Activated CD8-positive, alpha-beta T cell treated with anti-CD3 and anti-CD28 coated beads, Interleukin-2, amount 10 ng/mL, durations not matched to agents 7 days and 5 days (primary cell): ENCODE results near the gene RTRAF. TPM values are rescaled to one million over a fixed set of nuclear protein-coding genes. Genes with fewer than 3 reads are reported as not detected.

Experiments
- ATAC-seq: fragments of 150-1000 bp; cut with Tn5 transposase; one replicate; pipeline ENCODE4 v1.10.0; 2021; ENCODE audit warnings: moderate library complexity
- CTCF ChIA-PET: fragments of 350-600 bp; sonication (Branson Sonifier 250); formaldehyde crosslinking; loops from one replicate; lab custom pipeline; 2021; ENCODE audit warnings: antibody characterized with exemption; lab: Charles Lee
- POLR2A ChIA-PET: fragments of 350-600 bp; sonication (Branson Sonifier 250); formaldehyde crosslinking; loops from one replicate; lab custom pipeline; 2021; ENCODE audit warnings: antibody characterized with exemption; lab: Charles Lee
- DNase-seq: peaks from one replicate; pipeline ENCODE4 v3.0.0-alpha.2; 2020
- H3K27ac Mint-ChIP-seq: one replicate; pipeline ENCODE4 v1.8.0; 2021; ENCODE audit warnings: mild to moderate bottlenecking, mixed read lengths
- H3K27me3 Mint-ChIP-seq: one replicate; pipeline ENCODE4 v1.8.0; 2021; ENCODE audit warnings: low read depth, mixed read lengths
- H3K36me3 Mint-ChIP-seq: one replicate; pipeline ENCODE4 v1.8.0; 2021; ENCODE audit warnings: low read depth, mixed read lengths
- H3K4me1 Mint-ChIP-seq: one replicate; pipeline ENCODE4 v1.8.0; 2021; ENCODE audit warnings: low read depth, mixed read lengths
- H3K4me3 Mint-ChIP-seq: one replicate; pipeline ENCODE4 v1.8.0; 2021; ENCODE audit warnings: mild to moderate bottlenecking, mixed read lengths
- H3K9me3 Mint-ChIP-seq: one replicate; pipeline ENCODE4 v1.8.0; 2022; ENCODE audit warnings: mixed read lengths; ENCODE audit not compliant: insufficient read depth
- total RNA-seq, 2 experiments: library from RNA; stranded (reverse); gene quantifications; one replicate each; pipeline ENCODE4 v1.2.3, GENCODE V29; 2021

The RTRAF gene
- total RNA-seq, 2 experiments from 2014 or later, result 201 to 206 TPM

- POLR2A ChIA-PET, result no interaction called here
Observed at GRCh38 chr14:51996148-51996746, 6.9 kb downstream of the RTRAF start.

GRCh38 chr14:51998348-51998747 lies 9.0 kb downstream of the RTRAF start:
- ChIA-PET POLR2A (no interaction called here), CTCF (no interaction called here)
- H3K27me3 Mint-ChIP-seq, result no peaks in the 10 kb centered on the region
- H3K36me3 Mint-ChIP-seq, result peaks cover 65% of the 10 kb centered on the region
- ATAC-seq, result no peak
- H3K4me1 Mint-ChIP-seq, result peaks cover 8% of the 10 kb centered on the region
- no peak for DNase-seq
- H3K9me3 Mint-ChIP-seq, result no peaks in the 10 kb centered on the region
- H3K27ac Mint-ChIP-seq, result no peak overlapping the region
- H3K4me3 Mint-ChIP-seq, result no peak overlapping the region

More at GRCh38 chr14:51996148-51996746, 6.9 kb downstream of the RTRAF start:
- Mint-ChIP-seq H3K27ac (no peak overlapping the region), H3K4me3 (no peak overlapping the region), H3K27me3 (no peaks in the 10 kb centered on the region), H3K36me3 (peaks cover 58% of the 10 kb centered on the region), H3K9me3 (no peaks in the 10 kb centered on the region), H3K4me1 (peaks cover 19% of the 10 kb centered on the region)
- no peak for ATAC-seq
- CTCF ChIA-PET, result interaction anchor here (0.6 to 2.8 kb wide), 27 partner anchors 9 to 294 kb away, joined by 3 to 18 read pairs (median 4); partner anchors contain the start of genes NID2 and PTGDR
- peak; percentile 50 for DNase-seq

- DNase-seq (no peak), ATAC-seq (no peak)
- no peaks in the 10 kb centered on the region for H3K9me3 Mint-ChIP-seq
- no peaks in the 10 kb centered on the region for H3K27me3 Mint-ChIP-seq
- no peak overlapping the region for H3K27ac Mint-ChIP-seq
- ChIA-PET POLR2A (no interaction called here), CTCF (interaction anchor here (1.1 kb wide), 1 partner anchor 134 kb away, joined by 3 read pairs; no protein-coding TSS in a partner anchor)
- peaks cover 62% of the 10 kb centered on the region for H3K36me3 Mint-ChIP-seq
- peaks cover 3% of the 10 kb centered on the region for H3K4me1 Mint-ChIP-seq
- no peak overlapping the region for H3K4me3 Mint-ChIP-seq
Observed at GRCh38 chr14:51999084-51999483, 9.7 kb downstream of the RTRAF start.

GRCh38 chr14:52000019-52000582 lies 10.8 kb downstream of the RTRAF start:
- CTCF ChIA-PET, result no interaction called here
- Mint-ChIP-seq H3K4me1 (peaks cover 3% of the 10 kb centered on the region), H3K36me3 (peaks cover 63% of the 10 kb centered on the region), H3K27me3 (no peaks in the 10 kb centered on the region), H3K9me3 (no peaks in the 10 kb centered on the region), H3K4me3 (no peak overlapping the region), H3K27ac (no peak overlapping the region)
- DNase-seq, result no peak
- POLR2A ChIA-PET, result no interaction called here
- no peak for ATAC-seq

- ATAC-seq, result no peak
- ChIA-PET POLR2A (no interaction called here), CTCF (no interaction called here)
- H3K27me3 Mint-ChIP-seq, result no peaks in the 10 kb centered on the region
- peaks cover 3% of the 10 kb centered on the region for H3K4me1 Mint-ChIP-seq
- H3K9me3 Mint-ChIP-seq, result no peaks in the 10 kb centered on the region
- H3K27ac Mint-ChIP-seq, result no peak overlapping the region
- no peak for DNase-seq
- peaks cover 65% of the 10 kb centered on the region for H3K36me3 Mint-ChIP-seq
- H3K4me3 Mint-ChIP-seq, result no peak overlapping the region
Observed at GRCh38 chr14:52000696-52001095, 11.3 kb downstream of the RTRAF start.

GRCh38 chr14:52002542-52002941 lies 13.2 kb downstream of the RTRAF start:
- POLR2A ChIA-PET, result interaction anchor here (0.6 kb wide), 1 partner anchor 17 kb away, joined by 3 read pairs; no protein-coding TSS in a partner anchor
- no peak overlapping the region for H3K27ac Mint-ChIP-seq
- no peaks in the 10 kb centered on the region for H3K27me3 Mint-ChIP-seq
- no peaks in the 10 kb centered on the region for H3K9me3 Mint-ChIP-seq
- H3K4me3 Mint-ChIP-seq, result no peak overlapping the region
- H3K36me3 Mint-ChIP-seq, result peaks cover 64% of the 10 kb centered on the region
- H3K4me1 Mint-ChIP-seq, result no peaks in the 10 kb centered on the region
- CTCF ChIA-PET, result interaction anchor here (0.7 kb wide), 1 partner anchor 9 kb away, joined by 3 read pairs; no protein-coding TSS in a partner anchor
- DNase-seq (no peak), ATAC-seq (no peak)

- POLR2A ChIA-PET, result interaction anchor here (0.6 kb wide), 1 partner anchor 16 kb away, joined by 3 read pairs; no protein-coding TSS in a partner anchor
- H3K36me3 Mint-ChIP-seq, result peaks cover 67% of the 10 kb centered on the region
- H3K27ac Mint-ChIP-seq, result no peak overlapping the region
- H3K9me3 Mint-ChIP-seq, result no peaks in the 10 kb centered on the region
- no peak for ATAC-seq
- DNase-seq, result no peak
- H3K4me3 Mint-ChIP-seq, result no peak overlapping the region
- CTCF ChIA-PET, result no interaction called here
- H3K4me1 Mint-ChIP-seq, result no peaks in the 10 kb centered on the region
- no peaks in the 10 kb centered on the region for H3K27me3 Mint-ChIP-seq
Observed at GRCh38 chr14:52003324-52003723, 14.0 kb downstream of the RTRAF start.

GRCh38 chr14:52005625-52006024 lies 16.3 kb downstream of the RTRAF start:
- Mint-ChIP-seq H3K27ac (no peak overlapping the region), H3K4me3 (no peak overlapping the region), H3K36me3 (peaks cover 64% of the 10 kb centered on the region), H3K9me3 (no peaks in the 10 kb centered on the region), H3K4me1 (no peaks in the 10 kb centered on the region), H3K27me3 (no peaks in the 10 kb centered on the region)
- ChIA-PET CTCF (interaction anchor here (0.5 to 2.3 kb wide), 3 partner anchors 10 to 666 kb away, joined by 3 to 10 read pairs (median 6); no protein-coding TSS in a partner anchor), POLR2A (no interaction called here)
- no peak for DNase-seq
- ATAC-seq, result no peak

- no peaks in the 10 kb centered on the region for H3K27me3 Mint-ChIP-seq
- DNase-seq (no peak), ATAC-seq (no peak)
- H3K9me3 Mint-ChIP-seq, result no peaks in the 10 kb centered on the region
- no peak overlapping the region for H3K27ac Mint-ChIP-seq
- H3K4me1 Mint-ChIP-seq, result no peaks in the 10 kb centered on the region
- peaks cover 69% of the 10 kb centered on the region for H3K36me3 Mint-ChIP-seq
- H3K4me3 Mint-ChIP-seq, result no peak overlapping the region
- CTCF ChIA-PET, result interaction anchor here (0.9 to 2.3 kb wide), 4 partner anchors 10 to 28 kb away, joined by 3 to 10 read pairs (median 5); no protein-coding TSS in a partner anchor
- POLR2A ChIA-PET, result no interaction called here
Observed at GRCh38 chr14:52006361-52006760, 17.0 kb downstream of the RTRAF start.

- DNase-seq (no peak), ATAC-seq (no peak)
- H3K4me1 Mint-ChIP-seq, result no peaks in the 10 kb centered on the region
- H3K9me3 Mint-ChIP-seq, result no peaks in the 10 kb centered on the region
- CTCF ChIA-PET, result interaction anchor here (1.9 to 2.3 kb wide), 3 partner anchors 11 to 29 kb away, joined by 4 to 10 read pairs (median 6); no protein-coding TSS in a partner anchor
- no peaks in the 10 kb centered on the region for H3K27me3 Mint-ChIP-seq
- peaks cover 66% of the 10 kb centered on the region for H3K36me3 Mint-ChIP-seq
- H3K4me3 Mint-ChIP-seq, result no peak overlapping the region
- H3K27ac Mint-ChIP-seq, result no peak overlapping the region
- POLR2A ChIA-PET, result no interaction called here
Observed at GRCh38 chr14:52007211-52007610, 17.9 kb downstream of the RTRAF start.

GRCh38 chr14:52007637-52008036 lies 18.3 kb downstream of the RTRAF start:
- ChIA-PET CTCF (interaction anchor here (1.9 to 2.1 kb wide), 2 partner anchors 12 to 13 kb away, joined by 4 to 10 read pairs; no protein-coding TSS in a partner anchor), POLR2A (no interaction called here)
- no peaks in the 10 kb centered on the region for H3K4me1 Mint-ChIP-seq
- H3K9me3 Mint-ChIP-seq, result no peaks in the 10 kb centered on the region
- H3K36me3 Mint-ChIP-seq, result peaks cover 62% of the 10 kb centered on the region
- ATAC-seq, result no peak
- no peak overlapping the region for H3K4me3 Mint-ChIP-seq
- H3K27me3 Mint-ChIP-seq, result no peaks in the 10 kb centered on the region
- no peak overlapping the region for H3K27ac Mint-ChIP-seq
- DNase-seq, result no peak

- Mint-ChIP-seq H3K9me3 (no peaks in the 10 kb centered on the region), H3K27me3 (no peaks in the 10 kb centered on the region), H3K27ac (no peak overlapping the region), H3K36me3 (peaks cover 60% of the 10 kb centered on the region), H3K4me3 (no peak overlapping the region), H3K4me1 (no peaks in the 10 kb centered on the region)
- ChIA-PET POLR2A (no interaction called here), CTCF (interaction anchor here (1.1 to 1.7 kb wide), 3 partner anchors 12 to 18 kb away, joined by 3 to 5 read pairs (median 4); no protein-coding TSS in a partner anchor)
- no peak for ATAC-seq
- DNase-seq, result no peak
Observed at GRCh38 chr14:52008136-52008535, 18.8 kb downstream of the RTRAF start.
